ACC112 (cell line): ENCODE results near the gene FERD3L.

Experiments used
- H2AFZ ChIP-seq: fragments of 200-600 bp; sonication (generic); one replicate; pipeline ENCODE4 v1.6.0; 2017; ENCODE audit warnings: antibody characterized with exemption, low read length; ENCODE audit not compliant: unreplicated experiment
- H3K27ac ChIP-seq: fragments of 200-600 bp; sonication (generic); 2 replicates; pipeline ENCODE4 v1.5.1; 2014; ENCODE audit warnings: low read depth, mild to moderate bottlenecking, antibody characterized with exemption, low read length, moderate library complexity
- H3K27me3 ChIP-seq: fragments of 200-600 bp; sonication (generic); 2 replicates; pipeline ENCODE4 v1.6.1; 2014; ENCODE audit warnings: mild to moderate bottlenecking, antibody characterized with exemption, low read length, moderate library complexity, mixed read lengths; ENCODE audit not compliant: insufficient read depth
- H3K36me3 ChIP-seq: fragments of 200-600 bp; sonication (generic); 2 replicates; pipeline ENCODE4 v1.6.1; 2016; ENCODE audit warnings: mild to moderate bottlenecking, antibody characterized with exemption, low read length, moderate library complexity, mixed read lengths; ENCODE audit not compliant: insufficient read depth
- H3K4me1 ChIP-seq: fragments of 200-600 bp; sonication (generic); one replicate; pipeline ENCODE4 v1.6.1; 2016; ENCODE audit warnings: low read length, mixed read lengths; ENCODE audit not compliant: insufficient read depth, unreplicated experiment, control insufficient read depth
- H3K4me3 ChIP-seq: fragments of 200-600 bp; sonication (generic); 2 replicates; pipeline ENCODE4 v1.5.1; 2014; ENCODE audit warnings: mild to moderate bottlenecking, low read depth, low read length
- H3K79me2 ChIP-seq: fragments of 200-600 bp; sonication (generic); one replicate; pipeline ENCODE4 v1.6.0; 2016; ENCODE audit warnings: low read length; ENCODE audit not compliant: control insufficient read depth, unreplicated experiment, insufficient read depth

Gene FERD3L

GRCh38 chr7:19139706-19140327, 5.4 kb downstream of the FERD3L start:
- no peaks in the 10 kb centered on the region for H3K4me1 ChIP-seq
- no peaks in the 10 kb centered on the region for H3K36me3 ChIP-seq
- no peak overlapping the region for H3K27ac ChIP-seq
- no peaks in the 10 kb centered on the region for H3K79me2 ChIP-seq
- H2AFZ ChIP-seq: no peak overlapping the region
- H3K4me3 ChIP-seq: no peak overlapping the region
- peaks cover 16% of the 10 kb centered on the region for H3K27me3 ChIP-seq

- Histone ChIP-seq H3K27ac (no peak overlapping the region), H3K27me3 (no peaks in the 10 kb centered on the region), H3K4me3 (no peak overlapping the region), H2AFZ (no peak overlapping the region), H3K4me1 (no peaks in the 10 kb centered on the region), H3K36me3 (no peaks in the 10 kb centered on the region), H3K79me2 (no peaks in the 10 kb centered on the region)
Measured at GRCh38 chr7:19133886-19134285, 11.3 kb downstream of the FERD3L start.

GRCh38 chr7:19133390-19133789, 11.8 kb downstream of the FERD3L start:
- H3K27me3 ChIP-seq: no peaks in the 10 kb centered on the region
- no peaks in the 10 kb centered on the region for H3K4me1 ChIP-seq
- no peaks in the 10 kb centered on the region for H3K36me3 ChIP-seq
- no peak overlapping the region for H3K27ac ChIP-seq
- no peak overlapping the region for H3K4me3 ChIP-seq
- no peak overlapping the region for H2AFZ ChIP-seq
- H3K79me2 ChIP-seq: no peaks in the 10 kb centered on the region

GRCh38 chr7:19128856-19129255, 16.4 kb downstream of the FERD3L start:
- Histone ChIP-seq H3K27ac (no peak overlapping the region), H3K4me3 (no peak overlapping the region), H3K36me3 (no peaks in the 10 kb centered on the region), H3K27me3 (no peaks in the 10 kb centered on the region), H2AFZ (no peak overlapping the region), H3K4me1 (no peaks in the 10 kb centered on the region), H3K79me2 (no peaks in the 10 kb centered on the region)

GRCh38 chr7:19121977-19122588, 23.1 kb downstream of the FERD3L start:
- peaks cover 8% of the 10 kb centered on the region for H3K4me1 ChIP-seq
- H3K4me3 ChIP-seq: no peak overlapping the region
- no peak overlapping the region for H2AFZ ChIP-seq
- H3K27me3 ChIP-seq: no peaks in the 10 kb centered on the region
- no peaks in the 10 kb centered on the region for H3K36me3 ChIP-seq
- no peak overlapping the region for H3K27ac ChIP-seq
- H3K79me2 ChIP-seq: no peaks in the 10 kb centered on the region

GRCh38 chr7:19119870-19120486, 25.2 kb downstream of the FERD3L start:
- Histone ChIP-seq H3K79me2 (peaks cover 19% of the 10 kb centered on the region), H2AFZ (no peak overlapping the region), H3K27me3 (no peaks in the 10 kb centered on the region), H3K4me1 (peaks cover 8% of the 10 kb centered on the region), H3K36me3 (no peaks in the 10 kb centered on the region), H3K27ac (no peak overlapping the region), H3K4me3 (no peak overlapping the region)

- H3K36me3 ChIP-seq: no peaks in the 10 kb centered on the region
- peaks cover 8% of the 10 kb centered on the region for H3K4me1 ChIP-seq
- no peaks in the 10 kb centered on the region for H3K27me3 ChIP-seq
- H2AFZ ChIP-seq: no peak overlapping the region
- H3K4me3 ChIP-seq: no peak overlapping the region
- H3K79me2 ChIP-seq: peaks cover 25% of the 10 kb centered on the region
- H3K27ac ChIP-seq: no peak overlapping the region
Measured at GRCh38 chr7:19119372-19119771, 25.8 kb downstream of the FERD3L start.

- Histone ChIP-seq H3K27ac (no peak overlapping the region), H3K4me3 (peak overlapping the region; percentile 96; the same call in 1 of the 2 replicates), H2AFZ (no peak overlapping the region), H3K36me3 (0 out of 2 replicates have a peak, but pooled peaks cover under 1% of the 10 kb centered on the region), H3K79me2 (peaks cover 30% of the 10 kb centered on the region), H3K4me1 (peaks cover 8% of the 10 kb centered on the region), H3K27me3 (no peaks in the 10 kb centered on the region)
Measured at GRCh38 chr7:19118636-19119371, 26.4 kb downstream of the FERD3L start.

GRCh38 chr7:19117870-19118608, 27.2 kb downstream of the FERD3L start:
- H2AFZ ChIP-seq: peak overlapping the region; percentile 85
- H3K4me1 ChIP-seq: peaks cover 12% of the 10 kb centered on the region
- peak overlapping the region; percentile 96 for H3K4me3 ChIP-seq
- peaks cover 38% of the 10 kb centered on the region for H3K79me2 ChIP-seq
- 0 out of 2 replicates have a peak, but pooled peaks cover 7% of the 10 kb centered on the region for H3K36me3 ChIP-seq
- H3K27me3 ChIP-seq: no peaks in the 10 kb centered on the region
- H3K27ac ChIP-seq: peak overlapping the region; percentile 62
